Ammon's horn (tissue), 1 donor: ENCODE measurements around the gene EML5.
A peak's percentile ranks its signal among the peaks of the same experiment; 100 is the strongest.
"Not testable (repeated sequence)": the region's sequence is repeated elsewhere in the genome, so short reads cannot be mapped to it uniquely, and the experiment has no call there.

Source experiments
- DNase-seq: peaks from one replicate; pipeline ENCODE4 v3.0.0-alpha.2; 2016; ENCODE audit warnings: low spot score

Gene EML5

GRCh38 chr14:88802596-88802995 is 9.8 kb upstream of the EML5 start:
- DNase-seq, result no peak

- DNase-seq, result no peak
These were observed 6.8 kb upstream of the EML5 start for GRCh38 chr14:88799522-88799921.

GRCh38 chr14:88798156-88798555 is 5.4 kb upstream of the EML5 start:
- no peak for DNase-seq

GRCh38 chr14:88793259-88793625 is 489 bp upstream of the EML5 start:
- DNase-seq, result no peak

DNA sequence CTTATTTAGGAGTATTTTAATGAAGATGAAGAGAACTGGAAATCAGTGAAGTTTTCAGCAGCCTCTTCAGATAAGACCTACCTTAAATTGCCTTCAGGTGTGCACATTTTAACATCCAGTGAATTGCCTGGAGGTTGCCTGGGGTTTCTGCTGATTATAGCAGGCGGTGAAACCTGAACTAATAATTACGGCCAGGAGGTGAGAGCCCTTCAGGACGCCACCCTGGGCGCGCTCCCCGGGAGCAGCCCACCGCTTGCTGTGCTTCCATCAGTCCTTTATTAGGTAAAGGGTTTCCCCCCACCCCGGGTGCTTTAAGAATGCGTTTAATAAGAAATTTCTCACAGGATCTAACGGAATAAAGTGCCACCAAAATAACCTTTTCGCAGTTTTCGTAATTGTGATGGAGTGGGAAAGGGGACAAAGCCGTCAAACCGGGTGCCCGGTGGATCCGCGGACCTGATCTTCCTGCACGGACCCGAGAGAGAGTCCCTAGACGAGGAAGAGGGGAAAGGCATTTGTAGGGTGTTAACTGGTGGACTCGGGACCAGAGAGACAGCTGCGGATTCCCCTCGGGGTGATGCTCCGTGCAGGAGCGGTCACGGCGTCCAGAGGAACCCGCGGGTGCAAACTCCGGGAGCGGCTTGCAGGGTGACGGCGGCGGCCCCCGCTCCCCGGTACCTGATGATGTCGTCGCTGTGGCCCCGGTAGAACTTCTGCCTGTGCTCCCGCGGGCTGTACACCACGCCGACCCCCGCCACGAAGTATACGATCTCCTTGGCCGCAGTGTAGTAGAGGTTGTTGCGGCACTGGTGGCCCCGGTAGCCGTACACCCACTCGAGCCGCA is 902 bp downstream of the EML5 start:
- DNase-seq, result peak; percentile 35

DNA sequence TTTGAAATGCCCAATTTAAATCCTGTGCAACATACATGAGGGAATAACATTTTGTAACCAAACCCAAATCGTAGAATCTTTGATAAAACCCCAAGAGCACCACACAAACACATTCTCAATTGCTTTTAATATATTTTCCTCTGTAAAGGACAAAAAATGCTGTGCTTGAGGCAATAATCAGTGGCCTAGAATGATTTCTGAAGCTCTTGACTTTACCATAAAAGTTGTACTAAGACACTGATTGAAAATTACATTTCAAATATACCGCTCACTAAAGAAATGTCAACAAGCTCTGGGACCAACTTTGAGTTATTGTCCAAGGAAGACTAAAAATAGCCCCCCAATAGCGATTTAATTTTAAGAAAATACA is 1.5 kb downstream of the EML5 start:
- DNase-seq, result no peak

GRCh38 chr14:88790501-88791251 is 2.1 kb downstream of the EML5 start:
- no peak for DNase-seq

DNA sequence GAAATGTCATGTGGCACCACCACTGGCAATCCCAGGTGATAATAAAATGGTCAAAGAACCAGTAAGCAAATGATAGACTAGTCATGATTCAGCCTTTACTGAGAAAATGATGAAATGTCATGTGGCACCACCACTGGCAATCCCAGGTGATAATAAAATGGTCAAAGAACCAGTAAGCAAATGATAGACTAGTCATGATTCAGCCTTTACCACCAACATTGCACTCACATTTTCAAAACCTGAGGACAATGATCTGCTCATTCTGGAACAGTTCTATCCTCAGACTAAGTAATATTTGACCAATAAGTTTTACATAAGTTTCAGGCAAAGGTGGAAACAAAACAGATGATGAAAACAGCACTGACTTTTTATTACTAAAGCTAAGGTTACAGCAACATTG is 3.2 kb downstream of the EML5 start:
- DNase-seq, result not testable (repeated sequence)

DNA sequence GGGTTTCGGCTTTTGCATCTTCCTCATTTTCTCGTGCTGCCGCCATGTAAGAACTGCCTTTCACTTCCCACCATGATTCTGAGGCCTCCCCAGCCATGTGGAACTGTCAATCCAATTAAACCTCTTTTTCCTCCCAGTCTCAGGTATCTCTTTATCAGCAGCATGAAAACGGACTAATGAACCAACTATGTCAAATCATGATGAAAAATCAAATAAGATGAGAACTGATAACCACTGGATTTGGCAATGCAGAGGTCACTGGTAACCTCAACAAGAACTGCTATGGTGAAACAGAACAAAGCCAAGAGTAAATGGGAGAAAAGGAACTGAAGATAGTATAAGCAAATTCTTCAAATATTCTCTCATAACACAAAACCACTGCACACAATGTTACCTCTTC is 6.0 kb downstream of the EML5 start:
- no peak for DNase-seq

GRCh38 chr14:88785911-88786310 is 6.8 kb downstream of the EML5 start:
- DNase-seq, result no peak

GRCh38 chr14:88775532-88775931 is 17.2 kb downstream of the EML5 start:
- no peak for DNase-seq

- no peak for DNase-seq
These were observed 22.0 kb downstream of the EML5 start for GRCh38 chr14:88770736-88771135.

GRCh38 chr14:88765130-88765529 is 27.6 kb downstream of the EML5 start:
- no peak for DNase-seq

- no peak for DNase-seq
These were observed 38.9 kb downstream of the EML5 start for GRCh38 chr14:88753873-88754272.

- DNase-seq, result no peak
These were observed 41.8 kb downstream of the EML5 start for GRCh38 chr14:88750945-88751344.

DNA sequence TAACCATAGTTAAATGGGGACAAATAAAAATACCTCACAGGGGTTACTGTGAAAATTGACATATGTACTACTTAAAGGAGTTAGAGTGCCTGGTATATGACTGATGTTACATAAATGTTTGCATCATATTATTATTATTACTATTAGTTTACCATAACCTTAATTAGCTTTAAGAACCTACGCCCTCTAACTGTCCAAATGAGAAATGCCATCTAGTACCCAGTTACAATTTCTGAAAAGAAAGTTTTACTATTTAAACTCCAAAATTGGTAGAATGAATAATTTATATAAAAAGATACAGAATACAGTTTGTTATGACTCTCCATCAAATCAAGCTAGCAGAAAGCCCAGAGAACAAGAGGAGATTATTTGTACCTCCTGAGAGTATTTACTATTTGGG is 42.3 kb downstream of the EML5 start:
- no peak for DNase-seq

DNA sequence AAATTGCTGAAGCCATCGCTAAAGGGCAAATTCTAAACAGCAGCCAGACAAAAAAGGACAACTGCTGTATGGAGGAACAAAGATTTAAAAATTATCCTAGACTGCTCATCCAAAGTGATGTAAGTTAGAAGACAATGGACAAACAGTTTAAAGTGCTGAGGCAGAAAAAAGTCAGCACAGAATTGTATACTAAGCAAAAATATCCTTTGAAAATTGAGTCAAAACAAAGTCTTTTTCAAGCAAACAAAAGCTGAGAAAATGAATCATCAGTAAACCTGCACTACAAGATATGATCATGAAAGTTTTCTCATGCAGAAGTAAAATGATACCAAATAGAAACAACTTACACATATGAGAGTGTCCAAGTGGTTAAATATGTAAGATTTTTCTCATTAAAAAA is 43.6 kb downstream of the EML5 start:
- no peak for DNase-seq

GRCh38 chr14:88748288-88748687 is 44.5 kb downstream of the EML5 start:
- DNase-seq, result no peak

DNA sequence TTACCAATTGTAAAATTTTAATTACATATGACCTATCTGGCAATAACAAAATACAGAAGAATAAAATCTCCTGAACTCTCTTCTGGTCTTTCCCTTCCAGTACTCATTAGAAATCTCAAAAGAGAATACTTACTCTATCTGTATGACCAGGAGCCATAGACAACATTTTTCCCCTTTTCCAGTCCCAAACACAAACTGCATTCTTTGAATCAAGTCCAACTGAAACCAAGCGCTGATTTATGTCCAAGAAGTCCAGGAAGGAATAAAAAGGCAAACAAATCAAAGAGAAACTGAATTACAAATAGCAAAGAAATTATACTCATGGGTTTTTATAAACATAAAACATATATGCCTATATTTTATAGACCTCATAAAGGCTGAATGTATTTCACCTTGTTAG is 46.7 kb downstream of the EML5 start:
- DNase-seq, result no peak

- DNase-seq, result no peak
These were observed 55.5 kb downstream of the EML5 start for GRCh38 chr14:88737245-88737644.

GRCh38 chr14:88733121-88733520 is 59.6 kb downstream of the EML5 start:
- no peak for DNase-seq

DNA sequence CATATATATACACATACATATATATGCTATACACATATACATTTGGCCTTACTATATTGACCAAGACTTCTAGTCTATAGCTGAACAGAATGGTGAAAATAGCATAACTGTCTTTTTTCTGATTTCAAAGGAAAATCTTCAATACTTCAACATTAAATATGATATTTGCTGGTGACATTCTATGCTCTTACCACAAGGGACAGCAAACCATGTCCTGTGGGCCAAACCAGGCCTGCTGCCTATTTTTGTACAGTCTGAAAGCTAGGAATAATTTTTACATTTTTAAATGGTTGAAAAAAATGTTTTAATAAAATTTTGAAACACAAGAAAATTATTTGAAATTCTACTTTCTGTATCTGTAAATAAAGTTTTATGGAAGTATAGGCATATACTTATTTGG is 63.6 kb downstream of the EML5 start:
- no peak for DNase-seq

- no peak for DNase-seq
These were observed 65.7 kb downstream of the EML5 start for GRCh38 chr14:88727057-88727456.

- no peak for DNase-seq
These were observed 82.0 kb downstream of the EML5 start for GRCh38 chr14:88710709-88711108.
